Measurements from ENCODE around the gene ERCC6L2. TPM values are rescaled to one million over a fixed set of nuclear protein-coding genes. Genes with fewer than 3 reads are reported as not detected.

Gene ERCC6L2
- total RNA-seq, 2 donors from 2014 or later, result 24.1 to 30.7 TPM

DNA sequence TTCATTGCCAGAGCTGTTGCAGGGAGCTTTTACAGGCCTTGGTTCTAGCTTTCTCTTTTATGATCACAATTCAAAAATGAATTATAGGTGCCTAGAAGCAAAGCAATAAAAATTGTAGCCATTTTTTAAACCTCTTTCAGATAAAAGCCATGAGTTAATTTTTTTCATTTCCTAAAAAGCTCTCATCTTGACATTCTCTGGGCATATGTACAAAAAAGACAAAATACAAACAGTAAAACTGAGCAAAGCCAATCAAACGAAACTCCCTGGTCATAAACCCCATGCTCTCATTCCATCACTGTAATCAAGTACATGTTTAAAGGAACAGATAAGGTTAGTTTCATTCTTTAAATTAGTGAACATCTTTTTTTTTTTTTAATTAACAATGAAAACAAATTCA, 101.9 kb downstream of the ERCC6L2 start:
- H3K27me3 Mint-ChIP-seq (ENCODE audit: low read depth), result no peaks in the 10 kb centered on the region
- ATAC-seq (replicated peaks in 1 of 2) (no peak), DNase-seq (no peak)
- H3K36me3 Mint-ChIP-seq (ENCODE audit: insufficient read depth in 2 of 2), result peaks cover 9% of the 10 kb centered on the region in 2 donors
- no peak overlapping the region for H3K27ac Mint-ChIP-seq
- H3K4me1 Mint-ChIP-seq (ENCODE audit: low read depth), result peaks cover 30% of the 10 kb centered on the region
- H3K4me3 Mint-ChIP-seq, result no peak overlapping the region
- H3K9me3 Mint-ChIP-seq, result peaks cover 0 to 1% of the 10 kb centered on the region in 2 donors

DNA sequence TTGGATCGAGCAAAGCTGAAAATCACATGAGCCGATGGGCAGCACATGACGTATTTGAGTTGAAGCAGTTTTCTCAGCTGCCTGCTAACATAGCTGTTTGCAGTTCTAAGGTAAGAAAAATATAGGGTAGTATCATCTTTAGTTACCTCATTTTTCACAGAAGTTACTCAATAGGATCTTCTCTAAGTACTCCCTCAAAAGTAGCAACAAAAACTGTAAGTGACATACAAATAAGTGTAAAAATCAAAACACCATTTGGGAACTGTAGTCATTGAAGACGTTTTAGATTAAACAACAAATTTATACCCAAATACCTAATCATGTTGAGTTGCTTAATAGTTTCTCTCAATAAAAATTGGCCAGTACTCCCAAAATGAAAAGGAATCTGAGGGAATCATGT, 102.6 kb downstream of the ERCC6L2 start:
- no peak for DNase-seq
- no peaks in the 10 kb centered on the region for H3K27me3 Mint-ChIP-seq (ENCODE audit: low read depth)
- peaks cover 30% of the 10 kb centered on the region for H3K4me1 Mint-ChIP-seq (ENCODE audit: low read depth)
- ATAC-seq (replicated peaks in 1 of 2), result no peak
- peaks cover 0 to 1% of the 10 kb centered on the region in 2 donors for H3K9me3 Mint-ChIP-seq
- H3K36me3 Mint-ChIP-seq (ENCODE audit: insufficient read depth in 2 of 2), result peaks cover 3 to 4% of the 10 kb centered on the region in 2 donors
- H3K27ac Mint-ChIP-seq, result no peak overlapping the region
- H3K4me3 Mint-ChIP-seq, result no peak overlapping the region

DNA sequence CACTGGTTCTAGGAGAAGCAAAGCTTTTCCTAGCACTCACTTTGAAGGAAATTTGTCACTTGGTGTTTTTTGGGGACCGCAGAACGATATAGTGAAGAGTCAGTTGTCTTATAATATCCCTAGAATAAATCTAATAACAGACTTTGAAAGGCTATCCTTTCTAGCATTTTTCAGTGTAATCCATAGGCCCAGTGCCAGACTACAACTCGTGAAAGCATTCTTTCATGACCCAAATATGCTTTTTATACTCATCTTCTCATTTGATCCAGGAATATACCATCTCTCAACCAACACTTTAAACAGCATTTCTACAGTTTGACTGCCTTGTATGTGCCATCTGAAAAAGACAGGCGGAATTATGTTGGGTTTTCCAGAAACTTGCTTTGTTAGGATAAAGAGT, 104.0 kb downstream of the ERCC6L2 start:
- Mint-ChIP-seq H3K27ac (no peak overlapping the region), H3K4me3 (no peak overlapping the region), H3K36me3 (ENCODE audit: insufficient read depth in 2 of 2) (peaks cover 0 to 2% of the 10 kb centered on the region in 2 donors), H3K4me1 (ENCODE audit: low read depth) (peaks cover 30% of the 10 kb centered on the region), H3K9me3 (no peaks in the 10 kb centered on the region), H3K27me3 (ENCODE audit: low read depth) (no peaks in the 10 kb centered on the region)
- ATAC-seq (replicated peaks in 1 of 2), result no peak
- DNase-seq, result no peak

GRCh38 chr9:95980262-95981125, 105.0 kb downstream of the ERCC6L2 start:
- Mint-ChIP-seq H3K27me3 (ENCODE audit: low read depth) (no peaks in the 10 kb centered on the region), H3K27ac (peak overlapping the region; percentile 56), H3K4me1 (ENCODE audit: low read depth) (peaks cover 30% of the 10 kb centered on the region), H3K36me3 (ENCODE audit: insufficient read depth in 2 of 2) (peaks cover 2% of the 10 kb centered on the region in 2 donors), H3K9me3 (no peaks in the 10 kb centered on the region), H3K4me3 (peak overlapping the region; percentile 1 to 56)
- no peak for DNase-seq
- peak in 1 of 2 donors; percentile 61 for ATAC-seq (replicated peaks in 1 of 2)

GRCh38 chr9:95981761-95982390, 106.4 kb downstream of the ERCC6L2 start:
- Mint-ChIP-seq H3K36me3 (ENCODE audit: insufficient read depth in 2 of 2) (peaks cover 2 to 9% of the 10 kb centered on the region in 2 donors), H3K27me3 (ENCODE audit: low read depth) (no peaks in the 10 kb centered on the region), H3K9me3 (no peaks in the 10 kb centered on the region), H3K27ac (peak overlapping the region; percentile 80), H3K4me1 (ENCODE audit: low read depth) (peaks cover 30% of the 10 kb centered on the region), H3K4me3 (peak overlapping the region in 1 of 2 donors; percentile 58)
- peak in 1 of 2 donors; percentile 58 for ATAC-seq (replicated peaks in 1 of 2)
- no peak for DNase-seq

GRCh38 chr9:95985440-95986055, 110.1 kb downstream of the ERCC6L2 start:
- Mint-ChIP-seq H3K4me1 (ENCODE audit: low read depth) (peaks cover 17% of the 10 kb centered on the region), H3K36me3 (ENCODE audit: insufficient read depth in 2 of 2) (peaks cover 3 to 12% of the 10 kb centered on the region in 2 donors), H3K27ac (no peak overlapping the region), H3K9me3 (no peaks in the 10 kb centered on the region), H3K4me3 (no peak overlapping the region), H3K27me3 (ENCODE audit: low read depth) (no peaks in the 10 kb centered on the region)
- no peak for DNase-seq
- peak in 1 of 2 donors; percentile 48 for ATAC-seq (replicated peaks in 1 of 2)

- Mint-ChIP-seq H3K27ac (no peak overlapping the region), H3K4me1 (ENCODE audit: low read depth) (peaks cover 19% of the 10 kb centered on the region), H3K27me3 (ENCODE audit: low read depth) (no peaks in the 10 kb centered on the region), H3K36me3 (ENCODE audit: insufficient read depth in 2 of 2) (peaks cover 3 to 12% of the 10 kb centered on the region in 2 donors), H3K4me3 (no peak overlapping the region), H3K9me3 (no peaks in the 10 kb centered on the region)
- ATAC-seq (replicated peaks in 1 of 2) (no peak), DNase-seq (no peak)
Observed at GRCh38 chr9:95989297-95989696, 113.8 kb downstream of the ERCC6L2 start.

DNA sequence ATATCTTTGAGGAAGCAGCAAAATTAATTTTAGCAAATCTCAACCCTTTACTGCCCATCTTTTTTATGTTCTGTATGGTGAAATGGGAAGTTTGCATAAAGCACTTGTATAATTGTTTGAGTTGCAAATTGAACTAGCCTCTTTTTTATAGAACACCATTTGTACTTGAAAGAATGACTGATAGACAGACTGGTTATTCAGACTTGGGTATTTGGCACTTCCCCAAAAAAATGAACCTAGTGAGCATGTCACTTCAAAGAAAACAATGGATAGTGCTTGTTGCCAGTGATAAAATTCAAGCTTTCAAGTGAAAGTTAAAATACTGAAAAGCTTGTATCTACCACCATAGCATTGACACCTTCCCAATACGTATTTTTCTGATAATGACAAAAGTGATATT, 115.8 kb downstream of the ERCC6L2 start:
- Mint-ChIP-seq H3K4me1 (ENCODE audit: low read depth) (peaks cover 23% of the 10 kb centered on the region), H3K9me3 (no peaks in the 10 kb centered on the region), H3K27ac (no peak overlapping the region), H3K27me3 (ENCODE audit: low read depth) (no peaks in the 10 kb centered on the region), H3K4me3 (no peak overlapping the region), H3K36me3 (ENCODE audit: insufficient read depth in 2 of 2) (peaks cover 1 to 11% of the 10 kb centered on the region in 2 donors)
- no peak for ATAC-seq (replicated peaks in 1 of 2)
- DNase-seq, result no peak

DNA sequence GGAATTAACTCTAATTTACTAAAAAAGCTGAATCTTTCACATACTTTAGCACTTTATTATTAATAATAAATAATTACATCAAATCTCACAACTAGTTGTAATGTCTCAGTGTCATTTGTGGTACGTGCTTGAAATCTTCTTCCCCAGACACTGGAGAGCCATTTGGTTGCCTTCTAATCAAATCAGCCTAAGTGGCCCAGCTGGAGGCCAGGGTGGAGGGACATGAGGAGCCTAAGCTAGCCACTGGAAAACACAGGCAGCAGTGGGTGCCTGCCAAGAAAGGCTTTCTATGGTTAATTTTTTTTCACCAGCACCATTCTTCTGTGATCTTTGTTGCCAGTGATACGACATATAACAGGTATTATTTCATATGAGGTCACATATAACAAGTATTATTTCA, 117.0 kb downstream of the ERCC6L2 start:
- H3K27me3 Mint-ChIP-seq (ENCODE audit: low read depth), result no peaks in the 10 kb centered on the region
- peaks cover 23% of the 10 kb centered on the region for H3K4me1 Mint-ChIP-seq (ENCODE audit: low read depth)
- DNase-seq (no peak), ATAC-seq (replicated peaks in 1 of 2) (no peak)
- H3K36me3 Mint-ChIP-seq (ENCODE audit: insufficient read depth in 2 of 2), result peaks cover 1 to 4% of the 10 kb centered on the region in 2 donors
- H3K9me3 Mint-ChIP-seq, result no peaks in the 10 kb centered on the region
- H3K4me3 Mint-ChIP-seq, result no peak overlapping the region
- no peak overlapping the region for H3K27ac Mint-ChIP-seq

DNA sequence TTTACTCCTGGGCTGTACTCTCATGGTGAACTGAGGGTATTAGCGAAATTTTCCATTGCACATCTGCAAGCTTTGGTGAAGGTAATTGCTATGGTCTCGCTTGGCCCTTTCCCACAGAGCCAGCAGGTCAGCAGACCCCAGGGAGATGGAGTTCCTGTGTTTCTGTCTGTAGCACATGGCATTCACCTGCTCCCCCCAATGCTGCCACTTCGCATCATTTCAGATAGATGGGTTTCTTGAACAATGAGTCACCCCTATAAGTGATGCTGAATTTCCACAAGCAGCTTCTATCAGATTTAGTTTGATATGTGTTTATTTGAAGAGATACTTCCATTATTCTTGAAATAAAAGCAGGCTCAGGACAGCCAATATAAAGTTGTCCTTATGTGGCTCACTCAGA, 117.8 kb downstream of the ERCC6L2 start:
- H3K4me1 Mint-ChIP-seq (ENCODE audit: low read depth), result peaks cover 23% of the 10 kb centered on the region
- peak in 1 of 2 donors; percentile 12 for DNase-seq
- H3K27ac Mint-ChIP-seq, result no peak overlapping the region
- H3K9me3 Mint-ChIP-seq, result no peaks in the 10 kb centered on the region
- H3K4me3 Mint-ChIP-seq, result no peak overlapping the region
- no peaks in the 10 kb centered on the region for H3K27me3 Mint-ChIP-seq (ENCODE audit: low read depth)
- peak; percentile 51 to 58 for ATAC-seq (replicated peaks in 1 of 2)
- peaks cover 1 to 4% of the 10 kb centered on the region in 2 donors for H3K36me3 Mint-ChIP-seq (ENCODE audit: insufficient read depth in 2 of 2)

GRCh38 chr9:95999390-95999789, 123.9 kb downstream of the ERCC6L2 start:
- ATAC-seq (replicated peaks in 1 of 2), result no peak
- Mint-ChIP-seq H3K4me1 (ENCODE audit: low read depth) (peaks cover 5% of the 10 kb centered on the region), H3K4me3 (no peak overlapping the region), H3K27ac (no peak overlapping the region), H3K27me3 (ENCODE audit: low read depth) (no peaks in the 10 kb centered on the region), H3K9me3 (peaks cover 0 to 1% of the 10 kb centered on the region in 2 donors), H3K36me3 (ENCODE audit: insufficient read depth in 2 of 2) (peaks cover 10 to 22% of the 10 kb centered on the region in 2 donors)
- DNase-seq, result no peak

GRCh38 chr9:96004379-96004778, 128.9 kb downstream of the ERCC6L2 start:
- no peaks in the 10 kb centered on the region for H3K27me3 Mint-ChIP-seq (ENCODE audit: low read depth)
- H3K9me3 Mint-ChIP-seq, result peaks cover 0 to 1% of the 10 kb centered on the region in 2 donors
- no peak for DNase-seq
- H3K36me3 Mint-ChIP-seq (ENCODE audit: insufficient read depth in 2 of 2), result peaks cover 9 to 26% of the 10 kb centered on the region in 2 donors
- peaks cover 14% of the 10 kb centered on the region for H3K4me1 Mint-ChIP-seq (ENCODE audit: low read depth)
- ATAC-seq (replicated peaks in 1 of 2), result no peak
- no peak overlapping the region for H3K27ac Mint-ChIP-seq
- no peak overlapping the region for H3K4me3 Mint-ChIP-seq

- Mint-ChIP-seq H3K4me3 (no peak overlapping the region), H3K4me1 (ENCODE audit: low read depth) (peaks cover 33% of the 10 kb centered on the region), H3K27ac (no peak overlapping the region), H3K9me3 (peaks cover 0 to 1% of the 10 kb centered on the region in 2 donors), H3K27me3 (ENCODE audit: low read depth) (no peaks in the 10 kb centered on the region), H3K36me3 (ENCODE audit: insufficient read depth in 2 of 2) (peaks cover 7 to 22% of the 10 kb centered on the region in 2 donors)
- ATAC-seq (replicated peaks in 1 of 2) (no peak), DNase-seq (no peak)
Observed at GRCh38 chr9:96006296-96006879, 130.9 kb downstream of the ERCC6L2 start.

Measured in activated T-cell treated with anti-CD3 and anti-CD28 coated beads, Interleukin-2, amount 50 U/mL, for 72 hours (primary cell).